GM18870 (cell line): ENCODE results near the gene SUPT4H1.
"Not testable (repeated sequence)": the region's sequence is repeated elsewhere in the genome, so short reads cannot be mapped to it uniquely, and the experiment has no call there.

Experiments used
- ATAC-seq: cut with Tn5 transposase; IDR thresholded peaks from one replicate; pipeline ENCODE4 v1.9.1; 2021; ENCODE audit warnings: moderate library complexity; ENCODE audit not compliant: unreplicated experiment

The SUPT4H1 gene

DNA sequence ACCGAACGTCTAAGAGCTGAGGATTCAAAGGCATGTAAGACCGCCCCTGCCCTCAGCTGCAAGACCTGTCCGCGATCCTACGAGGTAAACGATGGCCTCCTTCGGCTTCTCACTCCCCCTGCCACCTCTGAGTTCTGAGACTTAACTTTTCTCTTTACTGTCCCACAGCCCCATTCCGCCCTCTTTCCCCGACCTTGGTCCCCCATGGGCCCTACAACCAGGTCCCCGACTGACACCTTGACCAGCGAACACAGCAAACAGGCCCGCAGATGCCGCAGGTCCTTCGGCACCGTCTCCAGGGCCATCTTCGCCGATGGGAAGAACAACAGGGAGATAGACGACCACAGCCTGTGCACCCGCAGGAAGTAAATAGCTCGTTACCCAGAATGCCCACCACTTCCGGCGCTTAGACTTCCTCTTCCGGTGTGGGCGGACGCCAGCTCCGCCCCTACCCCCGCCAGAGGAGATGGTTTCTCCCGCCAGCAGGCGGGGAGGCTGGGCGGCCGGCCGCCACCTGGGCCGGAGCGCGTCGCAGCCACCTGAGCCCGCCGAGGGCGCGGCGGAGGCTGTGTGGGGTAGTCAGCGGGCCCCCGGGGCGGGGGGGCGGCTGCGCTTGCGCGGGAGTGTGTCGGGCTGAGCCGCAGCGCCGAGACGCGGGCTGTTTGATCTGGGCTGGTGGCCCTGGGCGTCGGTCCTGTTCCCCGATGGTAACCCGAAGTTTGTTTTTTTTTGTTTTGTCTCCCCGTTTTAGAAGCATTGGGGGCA, at the start of gene SUPT4H1:
Gene SUPT4H1 (minus strand): TSS at position 371 of the 765 bp plus-strand sequence. CDS start 66 bp downstream, at position 305.
- peak; percentile 65 for ATAC-seq

DNA sequence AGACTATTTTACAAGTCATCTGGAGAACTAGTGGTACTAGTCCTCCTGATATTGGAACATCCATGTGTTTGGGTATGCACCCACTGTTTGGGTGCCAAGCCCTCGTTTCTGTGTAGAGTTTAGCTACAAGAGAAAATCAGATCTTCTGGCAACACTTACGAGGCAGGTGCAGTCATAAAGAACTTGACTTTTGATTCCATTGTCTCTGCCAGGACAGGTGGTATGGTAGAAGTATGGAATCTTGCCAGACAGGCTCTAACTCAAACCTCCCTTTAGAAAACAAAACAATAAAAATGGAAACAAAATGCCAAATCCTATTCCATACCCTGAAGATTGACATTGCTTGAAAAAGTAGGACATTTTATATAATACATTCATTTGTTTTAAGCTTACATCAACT, 49.3 kb upstream of the SUPT4H1 start:
- no peak for ATAC-seq

DNA sequence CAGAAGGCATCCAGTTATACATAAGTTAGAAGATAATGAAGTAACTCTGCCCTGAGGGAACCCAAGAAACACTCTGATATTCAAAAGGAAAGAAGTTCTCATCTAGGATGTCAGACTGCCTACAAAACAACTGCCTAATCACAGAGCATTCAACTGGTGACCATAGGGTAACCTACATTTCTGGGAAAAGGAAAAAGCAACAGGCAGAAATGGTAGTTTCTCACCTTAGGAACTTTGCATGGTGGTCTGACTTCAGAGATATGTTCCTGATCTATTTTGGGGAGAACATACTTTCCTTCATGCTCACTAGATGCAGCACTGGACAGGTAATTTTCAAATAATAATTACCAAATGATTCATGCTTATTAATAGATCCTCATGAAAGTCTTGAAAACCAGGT, 48.8 kb upstream of the SUPT4H1 start:
- ATAC-seq = no peak

DNA sequence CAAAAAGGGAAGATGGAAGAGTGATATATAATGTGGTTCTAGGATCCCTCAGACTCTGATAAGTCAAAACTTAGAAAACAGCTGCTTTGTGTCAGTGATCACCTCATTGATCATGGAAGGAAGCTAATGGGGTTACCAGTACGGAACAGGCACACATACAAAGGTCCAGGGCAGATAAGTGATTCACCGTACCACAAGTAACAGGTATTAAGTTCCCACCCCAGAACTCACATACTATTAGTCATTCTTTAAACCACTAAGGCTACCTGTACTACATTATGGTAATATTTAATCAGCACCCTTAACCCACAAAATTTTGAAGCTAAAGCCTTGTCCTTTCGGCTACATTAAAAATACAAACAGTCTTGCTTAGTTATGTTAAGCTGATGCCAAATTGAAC, 48.0 kb upstream of the SUPT4H1 start:
- no peak for ATAC-seq

DNA sequence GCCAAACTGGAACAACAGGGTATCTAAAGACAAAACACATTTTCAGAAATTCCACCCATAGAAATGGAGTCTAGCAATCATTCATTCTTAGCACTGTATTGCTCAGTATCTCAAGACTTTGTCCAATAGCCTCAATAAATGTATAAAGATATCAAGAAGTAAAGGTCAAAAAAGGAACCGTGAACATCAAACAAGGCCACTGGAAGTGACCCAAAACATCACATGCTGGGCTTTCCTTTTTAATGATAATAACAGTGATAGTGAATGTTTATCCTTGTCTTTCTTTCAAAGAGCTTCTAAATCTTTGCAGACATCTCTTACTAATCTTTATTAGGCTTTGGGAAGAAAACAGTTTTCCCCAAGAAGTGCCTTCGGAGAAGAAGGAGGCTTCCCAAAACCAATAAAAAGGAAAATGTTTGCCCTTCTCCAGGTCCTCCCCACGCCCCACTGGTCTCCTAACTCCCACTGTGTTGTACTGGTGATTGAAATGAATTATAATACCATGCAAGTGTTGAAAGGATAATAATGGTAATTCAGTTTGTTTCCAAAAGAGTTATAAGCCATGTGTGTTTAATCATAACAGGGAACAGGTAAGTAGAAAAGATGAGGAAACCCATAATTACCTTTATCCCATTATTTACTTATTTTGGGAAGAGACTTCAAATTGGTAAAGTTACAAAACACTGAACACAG, 46.7 kb upstream of the SUPT4H1 start:
- no peak for ATAC-seq

DNA sequence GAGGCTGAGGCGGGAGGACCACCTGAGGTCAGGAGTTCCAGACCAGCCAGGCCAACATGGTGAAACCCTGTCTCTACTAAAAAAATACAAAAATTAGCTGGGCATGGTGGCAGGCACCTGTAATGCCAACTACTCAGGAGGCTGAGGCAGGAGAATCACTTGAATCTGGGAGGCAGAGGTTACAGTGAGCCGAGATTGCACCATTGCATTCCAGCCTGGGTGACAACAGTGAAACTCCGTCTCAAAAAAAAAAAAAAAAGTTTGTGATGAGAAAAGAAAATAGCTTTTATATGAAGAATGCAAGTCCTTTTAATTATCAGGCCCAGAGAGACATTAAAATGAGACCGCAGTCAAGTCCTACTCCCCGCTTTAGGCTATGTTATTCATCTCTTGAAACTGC, 45.4 kb upstream of the SUPT4H1 start:
- ATAC-seq = not testable (repeated sequence)

DNA sequence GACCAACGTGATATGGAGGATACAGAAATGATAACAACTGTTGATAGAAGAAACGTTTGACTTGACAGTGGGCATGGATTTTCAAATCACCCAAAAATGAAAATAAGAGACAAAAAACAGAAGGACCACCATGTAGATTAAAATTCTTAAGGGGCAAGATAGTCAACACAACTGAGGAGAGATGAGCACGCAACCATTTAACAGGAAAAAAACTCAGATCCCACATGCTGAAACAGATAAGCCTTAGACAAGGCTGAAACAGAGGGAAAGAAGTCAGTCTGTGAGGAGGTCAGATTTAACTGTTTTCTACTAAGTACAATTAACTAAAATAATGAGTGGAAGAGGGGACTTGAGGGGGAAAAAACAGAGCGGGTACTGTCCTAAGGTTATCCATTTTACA, 44.2 kb upstream of the SUPT4H1 start:
- no peak for ATAC-seq

DNA sequence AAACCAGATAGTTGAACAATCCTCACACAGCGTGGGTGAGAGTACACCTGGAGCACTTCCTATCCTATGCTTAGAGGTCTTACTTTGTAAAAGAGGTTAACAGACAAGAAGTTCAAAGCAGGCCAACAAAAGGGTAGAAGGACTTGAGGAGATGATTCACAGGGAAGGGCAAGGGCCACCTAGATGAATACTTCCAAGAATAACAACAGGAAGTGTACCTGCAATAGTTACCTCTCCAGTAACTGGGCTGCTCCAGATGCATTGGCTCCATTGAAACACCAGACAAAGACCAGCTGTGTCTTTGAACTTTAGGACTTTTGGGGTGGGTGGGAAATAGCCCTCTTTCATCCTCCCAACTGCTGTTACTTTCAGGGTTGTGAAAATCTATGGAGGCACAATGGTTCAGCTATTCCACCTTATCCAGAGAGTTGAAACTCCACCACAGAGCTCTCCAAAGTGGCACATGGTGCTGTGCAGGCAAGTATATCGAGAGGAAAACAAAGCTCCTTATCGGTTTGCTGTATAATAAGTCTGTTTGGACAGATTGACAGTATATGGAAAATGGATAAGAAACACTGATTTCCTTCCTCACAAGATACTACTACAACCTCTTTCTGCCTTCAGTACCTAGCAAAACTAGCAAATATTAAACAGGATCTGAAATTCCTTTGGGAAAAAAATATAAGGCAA, 42.7 kb upstream of the SUPT4H1 start:
- ATAC-seq = no peak

DNA sequence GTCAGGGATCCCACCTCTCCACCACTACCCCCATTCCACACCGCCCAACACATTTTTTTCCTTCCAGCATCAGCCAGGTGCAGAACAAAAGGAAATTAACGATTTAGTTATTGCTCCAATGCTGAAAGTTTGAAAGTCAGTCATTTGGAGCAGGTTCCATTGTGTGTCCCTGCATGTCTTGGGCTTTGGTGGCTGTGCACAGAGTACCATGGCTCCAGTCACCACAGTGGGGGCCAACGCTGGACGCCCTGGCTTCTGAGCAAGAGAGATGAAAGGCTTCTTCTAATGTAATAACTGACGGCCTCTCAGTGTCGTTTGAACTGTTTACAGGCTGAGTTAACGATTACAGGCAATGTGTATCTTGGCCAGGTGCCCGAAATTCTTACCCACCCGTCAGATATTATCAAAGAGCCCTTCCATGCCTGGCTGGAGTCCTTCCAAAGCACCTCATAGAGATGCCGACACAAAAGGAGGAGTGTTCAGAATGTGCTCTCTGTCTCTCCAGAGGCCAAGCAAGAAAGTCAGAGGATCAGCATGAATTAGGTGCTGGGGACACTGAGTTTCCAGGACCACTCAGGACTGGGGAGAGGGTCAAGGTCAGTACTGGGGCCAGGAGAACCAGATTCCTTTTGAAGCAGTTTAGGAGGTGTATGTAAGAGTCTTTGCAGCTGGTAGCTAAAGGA, 39.4 kb upstream of the SUPT4H1 start:
- ATAC-seq = no peak

DNA sequence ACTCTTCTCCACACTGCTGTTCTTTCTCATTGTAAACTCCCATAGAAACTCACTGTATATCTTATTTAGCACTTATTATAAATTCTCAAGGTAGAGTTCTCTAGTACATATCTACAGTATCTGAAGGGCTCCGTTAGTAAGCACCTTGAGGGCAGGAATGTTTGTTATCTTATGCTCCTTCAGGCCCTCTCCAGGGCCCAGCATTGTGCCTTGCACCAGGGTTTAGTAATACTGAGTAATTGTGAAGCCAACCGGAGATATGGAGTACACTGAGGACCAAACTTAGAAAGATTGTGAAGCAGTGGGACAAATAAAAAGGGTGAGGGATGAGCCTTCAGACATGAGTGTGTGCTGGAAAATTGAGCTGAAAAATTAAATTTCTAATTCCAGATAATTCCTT, 38.9 kb upstream of the SUPT4H1 start:
- no peak for ATAC-seq

DNA sequence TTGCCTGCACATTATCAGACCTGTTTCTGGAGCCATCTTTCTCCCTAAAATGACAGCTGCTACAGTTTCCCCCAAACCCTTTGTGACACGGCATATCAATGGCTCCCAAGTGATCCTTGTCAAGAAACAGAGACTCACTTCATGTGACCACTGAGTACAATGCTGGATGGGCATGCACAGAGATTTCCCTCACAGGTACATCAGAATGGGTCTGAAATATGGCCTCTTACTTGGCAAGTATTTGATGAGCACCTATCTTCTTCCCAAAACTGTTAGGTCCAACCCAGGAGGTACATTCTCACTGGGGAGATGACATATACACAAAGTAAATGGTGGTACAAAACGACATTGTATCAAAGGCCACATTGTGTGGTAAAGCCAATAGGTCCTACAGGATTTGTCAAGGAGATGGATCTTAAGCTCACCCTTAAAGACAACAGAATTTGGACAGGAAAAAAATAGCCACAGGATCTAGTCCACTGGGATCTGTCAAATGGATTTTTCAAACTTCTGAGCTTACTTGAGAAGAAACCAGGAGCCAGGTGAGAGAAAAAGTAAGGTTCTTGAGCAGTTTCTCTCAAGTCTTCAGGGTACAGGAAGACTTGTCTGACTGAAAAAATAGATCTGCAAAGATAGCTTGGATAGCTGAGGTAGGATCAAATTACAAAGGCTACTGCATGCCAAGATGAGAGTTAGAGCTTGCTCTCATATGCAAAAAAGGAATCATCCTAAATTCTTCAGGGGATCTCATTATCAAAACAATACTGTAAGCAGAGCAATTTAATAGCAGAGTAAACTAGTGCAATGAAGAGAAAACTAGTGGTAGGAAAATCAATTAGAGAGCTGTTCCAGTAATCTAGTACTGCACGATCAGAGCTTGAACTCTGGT, 36.5 kb upstream of the SUPT4H1 start:
- no peak for ATAC-seq

DNA sequence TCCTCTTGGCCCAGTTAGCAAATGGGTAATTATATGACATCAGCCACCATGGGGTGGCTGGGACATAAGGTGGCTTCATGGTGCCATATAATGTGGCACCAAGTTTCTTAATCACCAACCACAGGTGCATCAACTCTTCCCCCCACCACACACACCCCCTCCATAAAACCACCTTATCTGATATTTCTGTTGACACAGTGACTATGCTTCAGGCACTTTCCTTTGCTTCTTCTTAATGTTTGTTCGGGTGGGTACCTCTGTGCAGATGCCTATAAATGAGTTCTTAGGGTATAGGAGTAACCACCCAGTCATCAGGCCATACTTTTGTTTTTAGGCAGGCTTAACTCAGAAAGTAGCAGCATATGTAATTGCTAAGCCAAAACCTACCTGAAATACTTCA, 35.8 kb upstream of the SUPT4H1 start:
- ATAC-seq = no peak

DNA sequence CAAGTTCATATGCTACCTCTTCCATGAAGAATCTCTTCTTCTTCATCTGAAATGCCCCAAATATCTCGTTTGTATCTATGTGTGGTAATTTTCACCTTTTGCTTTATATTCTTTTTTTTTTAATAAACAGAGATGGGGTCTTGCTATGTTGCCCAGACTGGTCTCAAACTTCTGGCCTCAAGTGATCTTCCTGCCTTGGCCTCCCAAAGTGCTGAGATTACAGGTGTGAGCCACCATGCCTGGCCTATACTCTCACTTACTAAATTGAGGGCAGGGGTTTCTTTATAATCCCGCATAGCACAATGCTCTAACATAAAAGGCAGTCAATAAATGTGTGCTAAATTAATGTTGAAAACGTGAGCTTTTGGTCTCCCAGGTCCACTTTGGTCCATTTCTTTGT, 34.7 kb upstream of the SUPT4H1 start:
- no peak for ATAC-seq

DNA sequence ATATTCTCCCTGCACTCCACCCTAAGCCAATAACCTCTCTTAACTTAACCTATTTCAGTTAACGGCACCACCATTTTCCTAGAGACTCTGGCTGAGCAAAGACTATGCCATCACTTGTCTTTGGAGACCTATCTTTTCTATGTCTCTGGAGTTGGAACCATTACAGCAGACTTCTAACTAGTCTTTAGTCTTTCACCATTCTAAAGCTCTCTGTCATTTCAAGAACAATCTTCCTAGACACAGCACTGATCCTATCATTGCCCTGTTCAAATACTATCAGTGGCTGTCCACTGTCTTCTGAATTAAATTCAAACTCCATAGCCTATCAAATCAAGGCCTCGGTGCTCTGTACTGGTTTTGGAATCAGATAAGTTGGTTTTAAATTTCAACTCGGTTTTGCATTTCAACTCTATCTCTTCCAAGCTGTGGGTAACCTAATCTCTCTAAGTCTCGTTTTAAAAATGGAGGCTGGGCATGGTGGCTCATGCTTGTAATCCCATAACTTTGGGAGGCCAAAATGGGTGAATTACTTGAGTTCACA, 33.4 kb upstream of the SUPT4H1 start:
- ATAC-seq = no peak

DNA sequence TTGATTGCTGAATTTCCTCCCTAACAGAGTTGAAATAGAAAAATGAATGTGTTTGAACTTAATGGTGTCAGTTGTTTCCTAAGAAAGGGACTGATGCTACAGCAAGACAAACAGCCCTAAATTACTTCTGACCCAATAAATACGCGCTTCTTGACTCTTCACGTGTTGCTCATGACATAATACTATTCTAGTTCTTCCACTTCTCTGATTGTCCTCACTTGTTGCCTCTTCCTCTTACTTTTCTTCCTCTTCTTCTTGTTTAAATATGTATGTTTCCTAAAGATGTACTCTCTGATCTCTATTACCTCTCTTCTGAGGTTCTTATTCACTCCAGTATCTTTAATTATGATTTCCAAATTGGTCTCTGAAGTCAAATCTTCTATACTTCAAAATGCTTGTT, 32.9 kb upstream of the SUPT4H1 start:
- ATAC-seq = no peak

DNA sequence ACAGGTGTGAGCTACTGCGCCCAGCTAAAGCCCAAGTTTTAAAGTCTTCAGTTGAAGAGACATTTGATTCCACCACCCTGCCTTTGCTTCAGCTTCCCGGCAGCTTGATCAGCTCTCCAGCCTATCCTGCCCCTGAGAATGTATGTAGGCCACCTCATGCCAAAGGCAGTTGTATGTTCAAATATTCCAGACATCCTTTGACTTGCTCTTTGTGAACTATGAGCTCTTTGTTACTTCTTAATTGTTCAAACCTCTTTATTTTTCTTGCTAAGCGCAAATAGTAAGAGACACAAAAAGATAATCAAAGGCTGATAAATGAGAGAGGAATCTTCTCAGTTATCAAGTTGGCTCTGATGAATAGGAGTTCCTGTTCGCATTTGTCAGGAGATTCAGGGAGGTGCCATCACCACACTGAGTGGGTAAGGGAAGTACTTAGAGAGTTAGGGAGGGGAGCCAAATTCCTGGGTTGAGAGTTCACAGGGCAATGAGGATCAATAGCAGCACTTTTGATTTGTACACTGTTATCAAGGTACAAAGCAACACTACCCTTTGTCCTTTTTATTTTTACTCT, 32.0 kb upstream of the SUPT4H1 start:
- no peak for ATAC-seq

DNA sequence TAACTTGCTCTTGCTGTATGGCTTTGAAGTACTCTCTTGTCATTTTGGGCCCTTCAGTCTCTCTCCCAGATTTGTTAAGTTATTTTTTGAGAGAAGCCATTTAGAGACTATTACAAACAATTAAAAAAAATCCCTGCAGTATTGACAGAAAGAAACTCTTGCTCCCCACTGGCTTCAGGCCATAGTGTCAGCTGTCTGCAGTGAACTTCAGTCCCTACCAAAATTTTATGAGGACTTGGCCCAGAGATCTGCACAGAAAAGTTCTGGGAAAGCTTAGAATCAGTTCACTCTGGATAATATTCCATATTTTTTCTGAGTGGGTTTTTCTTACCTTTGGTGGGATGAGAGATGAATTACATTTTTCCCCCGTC, 30.9 kb upstream of the SUPT4H1 start:
- ATAC-seq = no peak

DNA sequence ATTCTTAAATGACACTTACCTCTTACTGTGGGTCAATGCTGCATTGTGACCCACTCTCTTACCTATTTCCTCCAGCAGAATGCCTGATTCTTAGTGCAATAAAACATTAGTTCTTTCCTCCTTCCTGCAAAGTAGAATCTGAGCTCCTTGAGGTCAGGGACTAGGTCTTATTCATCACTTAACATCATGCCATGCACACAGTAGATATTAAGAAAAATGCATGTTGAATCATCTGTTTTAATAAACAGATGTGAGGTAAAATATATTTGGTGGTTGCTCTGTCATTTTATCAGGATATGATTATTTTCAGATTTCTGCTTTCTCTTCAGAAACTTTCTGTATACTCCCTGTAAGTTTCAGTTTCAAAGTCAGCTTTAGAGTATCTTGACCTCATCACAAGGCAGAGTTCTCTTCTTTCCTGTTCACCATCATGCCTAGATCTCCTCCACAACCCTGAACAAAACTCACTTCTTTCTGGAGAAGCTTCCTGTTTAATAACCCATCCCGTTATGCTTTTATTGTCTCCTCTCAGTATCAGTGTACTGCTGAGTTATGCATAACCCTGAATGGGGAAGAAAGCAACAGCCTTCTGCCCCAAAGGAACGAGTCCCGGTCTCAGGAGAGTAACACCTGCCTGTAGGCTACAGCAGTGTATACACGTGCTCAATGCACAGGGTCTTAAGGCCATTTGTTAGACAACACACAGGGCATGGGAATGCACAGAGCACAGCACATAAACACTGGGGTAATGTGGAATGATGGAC, 30.3 kb upstream of the SUPT4H1 start:
- peak; percentile 47 for ATAC-seq
